Measurements from ENCODE around the gene PHF8.
A peak's percentile ranks its signal among the peaks of the same experiment; 100 is the strongest.

Gene PHF8

DNA sequence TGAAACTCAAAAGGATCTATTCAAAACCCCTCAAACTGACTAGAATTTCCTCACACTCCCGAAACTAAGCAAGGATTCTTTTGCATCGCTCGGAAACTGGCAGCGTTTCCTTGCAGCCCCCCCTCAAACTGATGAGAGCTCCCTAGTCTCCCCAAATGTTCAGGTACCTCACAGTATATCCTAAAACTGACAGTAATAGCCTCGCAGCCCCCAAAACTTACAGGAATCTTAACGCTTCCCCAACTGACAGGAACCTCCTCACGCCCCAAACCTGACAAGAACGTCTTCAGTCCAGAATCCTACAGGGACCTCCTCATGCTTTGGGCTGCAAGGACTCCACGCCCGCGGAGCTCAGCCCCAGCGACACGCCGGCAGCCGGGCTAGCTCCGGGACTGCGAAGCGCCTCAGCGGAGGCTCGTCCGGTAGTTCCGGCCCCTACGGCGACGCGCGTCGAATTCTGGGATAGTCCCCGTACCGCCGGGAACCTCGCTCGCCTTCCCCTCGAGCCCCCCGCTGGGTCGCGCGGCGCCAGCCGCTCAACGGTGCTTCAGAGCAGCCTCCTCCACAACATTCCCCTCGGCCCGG lies 640 bp downstream of the PHF8 start:
- Histone ChIP-seq H3K27ac (peak overlapping the region; percentile 93), H3K27me3 (replicated peaks) (no peaks in the 10 kb centered on the region), H3K36me3 (replicated peaks) (peaks cover 3% of the 10 kb centered on the region), H3K4me3 (ENCODE audit: low read depth, low read length) (peak overlapping the region; percentile 71)
- TF ChIP-seq, protein P1, sequence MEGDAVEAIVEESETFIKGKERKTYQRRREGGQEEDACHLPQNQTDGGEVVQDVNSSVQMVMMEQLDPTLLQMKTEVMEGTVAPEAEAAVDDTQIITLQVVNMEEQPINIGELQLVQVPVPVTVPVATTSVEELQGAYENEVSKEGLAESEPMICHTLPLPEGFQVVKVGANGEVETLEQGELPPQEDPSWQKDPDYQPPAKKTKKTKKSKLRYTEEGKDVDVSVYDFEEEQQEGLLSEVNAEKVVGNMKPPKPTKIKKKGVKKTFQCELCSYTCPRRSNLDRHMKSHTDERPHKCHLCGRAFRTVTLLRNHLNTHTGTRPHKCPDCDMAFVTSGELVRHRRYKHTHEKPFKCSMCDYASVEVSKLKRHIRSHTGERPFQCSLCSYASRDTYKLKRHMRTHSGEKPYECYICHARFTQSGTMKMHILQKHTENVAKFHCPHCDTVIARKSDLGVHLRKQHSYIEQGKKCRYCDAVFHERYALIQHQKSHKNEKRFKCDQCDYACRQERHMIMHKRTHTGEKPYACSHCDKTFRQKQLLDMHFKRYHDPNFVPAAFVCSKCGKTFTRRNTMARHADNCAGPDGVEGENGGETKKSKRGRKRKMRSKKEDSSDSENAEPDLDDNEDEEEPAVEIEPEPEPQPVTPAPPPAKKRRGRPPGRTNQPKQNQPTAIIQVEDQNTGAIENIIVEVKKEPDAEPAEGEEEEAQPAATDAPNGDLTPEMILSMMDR (IDR thresholded peaks at IDR 0.05; ENCODE audit: low read depth, low read length, missing control alignments) = no peak
- no peak for DNase-seq
- in situ Hi-C loops (cut with HindIII; ENCODE audit: low pct_ligation_motif_present, low sequenced_read_pairs) = no loop called here

GRCh38 chrX:54043056-54043455 lies 1.2 kb downstream of the PHF8 start:
- in situ Hi-C loops (cut with HindIII; ENCODE audit: low pct_ligation_motif_present, low sequenced_read_pairs) = no loop called here
- no peaks in the 10 kb centered on the region for H3K27me3 ChIP-seq (replicated peaks)
- H3K36me3 ChIP-seq (replicated peaks) = peaks cover 3% of the 10 kb centered on the region
- H3K4me3 ChIP-seq (ENCODE audit: low read depth, low read length) = peak overlapping the region; percentile 71
- no peak for DNase-seq
- H3K27ac ChIP-seq = peak overlapping the region; percentile 32
- TF ChIP-seq, protein P1 (IDR thresholded peaks at IDR 0.05; ENCODE audit: low read depth, low read length, missing control alignments) = no peak

- Histone ChIP-seq H3K4me3 (ENCODE audit: low read depth, low read length) (peak overlapping the region; percentile 71), H3K27me3 (replicated peaks) (no peaks in the 10 kb centered on the region), H3K36me3 (replicated peaks) (peaks cover 3% of the 10 kb centered on the region), H3K27ac (no peak overlapping the region)
- TF ChIP-seq, protein P1 (IDR thresholded peaks at IDR 0.05; ENCODE audit: low read depth, low read length, missing control alignments) = peak; percentile 56
- in situ Hi-C loops (cut with HindIII; ENCODE audit: low pct_ligation_motif_present, low sequenced_read_pairs) = no loop called here
- DNase-seq = peak; percentile 50
Observed at GRCh38 chrX:54042609-54043021, 1.7 kb downstream of the PHF8 start.

DNA sequence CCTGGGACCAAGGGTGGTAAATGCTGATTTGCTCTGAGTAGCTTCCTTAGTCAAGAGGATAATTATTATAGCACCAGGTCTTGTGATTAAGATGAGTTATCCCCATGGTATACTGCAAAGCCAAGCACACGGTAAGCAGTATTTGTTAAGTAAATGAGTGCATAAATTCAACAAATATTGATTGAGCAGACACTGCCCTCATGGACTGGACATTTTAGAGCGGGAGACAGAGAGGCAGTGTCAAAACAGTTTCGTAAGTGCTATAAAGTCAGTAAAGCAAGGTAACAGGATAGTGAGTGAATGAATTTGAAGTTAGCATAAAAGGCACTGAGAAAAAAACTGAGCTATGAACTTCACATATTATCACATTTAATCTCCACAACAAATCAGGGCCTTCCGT lies 13.9 kb downstream of the PHF8 start:
- Histone ChIP-seq H3K36me3 (replicated peaks) (no peaks in the 10 kb centered on the region), H3K27me3 (replicated peaks) (no peaks in the 10 kb centered on the region), H3K4me3 (ENCODE audit: low read depth, low read length) (no peak overlapping the region), H3K27ac (no peak overlapping the region)
- TF ChIP-seq, protein P1 (IDR thresholded peaks at IDR 0.05; ENCODE audit: low read depth, low read length, missing control alignments) = no peak
- DNase-seq = no peak
- in situ Hi-C loops (cut with HindIII; ENCODE audit: low pct_ligation_motif_present, low sequenced_read_pairs) = no loop called here

DNA sequence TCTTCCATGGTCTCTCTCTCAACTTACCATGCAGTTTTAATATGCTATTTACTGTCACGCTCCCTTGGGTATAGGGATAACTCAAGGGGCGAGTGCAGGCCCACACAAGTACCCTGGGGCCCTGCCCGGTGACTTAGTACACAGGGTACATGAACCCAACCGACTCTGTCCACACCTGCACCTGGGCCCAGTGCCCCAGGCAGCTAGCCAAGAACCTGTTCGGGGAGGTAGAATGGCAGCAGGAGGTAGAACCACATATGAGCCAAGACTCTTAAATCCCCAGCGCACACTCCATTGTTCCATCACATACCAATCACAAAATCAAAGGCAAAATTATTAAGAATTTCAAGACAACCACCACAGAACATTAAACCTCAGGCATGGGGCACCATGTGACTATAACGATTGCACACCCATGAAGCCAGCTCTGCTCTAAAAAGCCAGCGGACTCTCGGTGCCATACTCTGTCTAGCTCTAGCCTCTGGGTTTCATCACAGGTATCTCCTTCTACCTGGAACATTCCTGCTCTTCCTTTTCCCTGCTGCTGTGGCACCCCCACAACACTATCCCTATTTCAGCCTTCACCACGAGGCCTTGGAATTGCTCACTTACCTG lies 14.6 kb downstream of the PHF8 start:
- Histone ChIP-seq H3K36me3 (replicated peaks) (no peaks in the 10 kb centered on the region), H3K27me3 (replicated peaks) (no peaks in the 10 kb centered on the region), H3K4me3 (ENCODE audit: low read depth, low read length) (no peak overlapping the region), H3K27ac (no peak overlapping the region)
- TF ChIP-seq, protein P1 (IDR thresholded peaks at IDR 0.05; ENCODE audit: low read depth, low read length, missing control alignments) = no peak
- no peak for DNase-seq
- in situ Hi-C loops (cut with HindIII; ENCODE audit: low pct_ligation_motif_present, low sequenced_read_pairs) = no loop called here

- H3K4me3 ChIP-seq (ENCODE audit: low read depth, low read length) = no peak overlapping the region
- DNase-seq = no peak
- no peaks in the 10 kb centered on the region for H3K27me3 ChIP-seq (replicated peaks)
- TF ChIP-seq, protein P1 (IDR thresholded peaks at IDR 0.05; ENCODE audit: low read depth, low read length, missing control alignments) = no peak
- H3K27ac ChIP-seq = no peak overlapping the region
- H3K36me3 ChIP-seq (replicated peaks) = no peaks in the 10 kb centered on the region
- in situ Hi-C loops (cut with HindIII; ENCODE audit: low pct_ligation_motif_present, low sequenced_read_pairs) = no loop called here
Observed at GRCh38 chrX:54024350-54024749, 19.9 kb downstream of the PHF8 start.

All from brain microvascular endothelial cell (primary cell).